ENCODE measurements around the gene ANGPTL8. TPM values are rescaled to one million over a fixed set of nuclear protein-coding genes. Genes with fewer than 3 reads are reported as not detected.

The ANGPTL8 gene
- total and polyA plus RNA-seq, 2 of the 13 experiments (the other 11 are each of a cell fraction or from before 2014, with no cell fraction given): 27.3 to 243 TPM

DNA sequence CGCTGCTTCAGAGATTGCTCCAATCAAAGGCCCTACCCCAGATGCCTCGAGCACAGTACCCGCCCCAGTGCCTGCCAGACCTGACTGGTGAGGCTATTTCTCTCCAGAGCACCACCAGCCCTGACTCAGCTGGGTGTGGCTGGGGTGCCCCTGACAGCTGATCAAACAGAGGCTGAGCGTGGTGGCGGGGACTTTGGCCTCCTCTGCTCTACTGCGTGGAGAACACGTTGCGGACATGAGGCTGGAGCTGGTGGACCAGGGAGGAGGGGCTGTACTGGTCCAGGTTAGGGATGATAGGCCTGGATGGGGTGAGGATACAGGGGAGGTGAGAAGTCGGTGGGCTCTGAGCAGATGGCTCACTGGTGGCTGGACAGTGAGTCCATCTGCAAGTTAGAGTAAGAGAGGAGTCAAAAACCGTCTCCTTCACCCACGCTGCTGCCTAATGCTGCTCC lies 26.4 kb downstream of the ANGPTL8 start (continued):
- TF ChIP-seq TRAFD1 (CRISPR knock-in tag; IDR thresholded peaks at IDR 0.05; ENCODE audit: borderline replicate concordance) (peak; percentile 72; the same call in 1 of the 2 replicates), NONO (IDR thresholded peaks at IDR 0.05) (no peak), NONO (CRISPR knock-in tag; conservative IDR thresholded peaks at IDR 0.05) (peak; percentile 98), SOX6 (IDR thresholded peaks at IDR 0.05) (no peak), SOX6 (CRISPR knock-in tag; IDR thresholded peaks at IDR 0.05) (peak; percentile 91), FOXM1 (CRISPR knock-in tag; IDR thresholded peaks at IDR 0.05) (no peak), ZFY (CRISPR knock-in tag; IDR thresholded peaks at IDR 0.05) (peak; percentile 80), ZNF20 (CRISPR knock-in tag; IDR thresholded peaks at IDR 0.05) (no peak), NR2F6 (IDR thresholded peaks at IDR 0.05) (peak; percentile 87), NR2F6 (CRISPR knock-in tag; IDR thresholded peaks at IDR 0.05) (peak; percentile 95), MAFG (CRISPR knock-in tag; IDR thresholded peaks at IDR 0.05) (no peak; the same call in 1 of the 2 replicates), RBM22 (optimal IDR thresholded peaks at IDR 0.05; ENCODE audit: low read length) (peak; percentile 61), SYNCRIP (IDR thresholded peaks at IDR 0.05; ENCODE audit: insufficient read depth, low read depth, low read length) (no peak), POLR2G (IDR thresholded peaks at IDR 0.05; ENCODE audit: low read depth, low read length) (peak; percentile 42; the same call in 1 of the 2 replicates), ZFP91 (CRISPR knock-in tag; IDR thresholded peaks at IDR 0.05; ENCODE audit: borderline replicate concordance) (peak; percentile 92), HNRNPL (IDR thresholded peaks at IDR 0.05; ENCODE audit: low read depth, low read length) (peak; percentile 96), EED (CRISPR knock-in tag; IDR thresholded peaks at IDR 0.05) (peak; percentile 73; the same call in 1 of the 2 replicates)
- TF ChIP-seq, protein P1, sequence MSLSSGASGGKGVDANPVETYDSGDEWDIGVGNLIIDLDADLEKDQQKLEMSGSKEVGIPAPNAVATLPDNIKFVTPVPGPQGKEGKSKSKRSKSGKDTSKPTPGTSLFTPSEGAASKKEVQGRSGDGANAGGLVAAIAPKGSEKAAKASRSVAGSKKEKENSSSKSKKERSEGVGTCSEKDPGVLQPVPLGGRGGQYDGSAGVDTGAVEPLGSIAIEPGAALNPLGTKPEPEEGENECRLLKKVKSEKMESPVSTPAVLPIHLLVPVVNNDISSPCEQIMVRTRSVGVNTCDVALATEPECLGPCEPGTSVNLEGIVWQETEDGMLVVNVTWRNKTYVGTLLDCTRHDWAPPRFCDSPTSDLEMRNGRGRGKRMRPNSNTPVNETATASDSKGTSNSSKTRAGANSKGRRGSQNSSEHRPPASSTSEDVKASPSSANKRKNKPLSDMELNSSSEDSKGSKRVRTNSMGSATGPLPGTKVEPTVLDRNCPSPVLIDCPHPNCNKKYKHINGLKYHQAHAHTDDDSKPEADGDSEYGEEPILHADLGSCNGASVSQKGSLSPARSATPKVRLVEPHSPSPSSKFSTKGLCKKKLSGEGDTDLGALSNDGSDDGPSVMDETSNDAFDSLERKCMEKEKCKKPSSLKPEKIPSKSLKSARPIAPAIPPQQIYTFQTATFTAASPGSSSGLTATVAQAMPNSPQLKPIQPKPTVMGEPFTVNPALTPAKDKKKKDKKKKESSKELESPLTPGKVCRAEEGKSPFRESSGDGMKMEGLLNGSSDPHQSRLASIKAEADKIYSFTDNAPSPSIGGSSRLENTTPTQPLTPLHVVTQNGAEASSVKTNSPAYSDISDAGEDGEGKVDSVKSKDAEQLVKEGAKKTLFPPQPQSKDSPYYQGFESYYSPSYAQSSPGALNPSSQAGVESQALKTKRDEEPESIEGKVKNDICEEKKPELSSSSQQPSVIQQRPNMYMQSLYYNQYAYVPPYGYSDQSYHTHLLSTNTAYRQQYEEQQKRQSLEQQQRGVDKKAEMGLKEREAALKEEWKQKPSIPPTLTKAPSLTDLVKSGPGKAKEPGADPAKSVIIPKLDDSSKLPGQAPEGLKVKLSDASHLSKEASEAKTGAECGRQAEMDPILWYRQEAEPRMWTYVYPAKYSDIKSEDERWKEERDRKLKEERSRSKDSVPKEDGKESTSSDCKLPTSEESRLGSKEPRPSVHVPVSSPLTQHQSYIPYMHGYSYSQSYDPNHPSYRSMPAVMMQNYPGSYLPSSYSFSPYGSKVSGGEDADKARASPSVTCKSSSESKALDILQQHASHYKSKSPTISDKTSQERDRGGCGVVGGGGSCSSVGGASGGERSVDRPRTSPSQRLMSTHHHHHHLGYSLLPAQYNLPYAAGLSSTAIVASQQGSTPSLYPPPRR (CRISPR knock-in tag; IDR thresholded peaks at IDR 0.05; ENCODE audit: borderline replicate concordance): peak; percentile 93
- TF ChIP-seq, protein P2, sequence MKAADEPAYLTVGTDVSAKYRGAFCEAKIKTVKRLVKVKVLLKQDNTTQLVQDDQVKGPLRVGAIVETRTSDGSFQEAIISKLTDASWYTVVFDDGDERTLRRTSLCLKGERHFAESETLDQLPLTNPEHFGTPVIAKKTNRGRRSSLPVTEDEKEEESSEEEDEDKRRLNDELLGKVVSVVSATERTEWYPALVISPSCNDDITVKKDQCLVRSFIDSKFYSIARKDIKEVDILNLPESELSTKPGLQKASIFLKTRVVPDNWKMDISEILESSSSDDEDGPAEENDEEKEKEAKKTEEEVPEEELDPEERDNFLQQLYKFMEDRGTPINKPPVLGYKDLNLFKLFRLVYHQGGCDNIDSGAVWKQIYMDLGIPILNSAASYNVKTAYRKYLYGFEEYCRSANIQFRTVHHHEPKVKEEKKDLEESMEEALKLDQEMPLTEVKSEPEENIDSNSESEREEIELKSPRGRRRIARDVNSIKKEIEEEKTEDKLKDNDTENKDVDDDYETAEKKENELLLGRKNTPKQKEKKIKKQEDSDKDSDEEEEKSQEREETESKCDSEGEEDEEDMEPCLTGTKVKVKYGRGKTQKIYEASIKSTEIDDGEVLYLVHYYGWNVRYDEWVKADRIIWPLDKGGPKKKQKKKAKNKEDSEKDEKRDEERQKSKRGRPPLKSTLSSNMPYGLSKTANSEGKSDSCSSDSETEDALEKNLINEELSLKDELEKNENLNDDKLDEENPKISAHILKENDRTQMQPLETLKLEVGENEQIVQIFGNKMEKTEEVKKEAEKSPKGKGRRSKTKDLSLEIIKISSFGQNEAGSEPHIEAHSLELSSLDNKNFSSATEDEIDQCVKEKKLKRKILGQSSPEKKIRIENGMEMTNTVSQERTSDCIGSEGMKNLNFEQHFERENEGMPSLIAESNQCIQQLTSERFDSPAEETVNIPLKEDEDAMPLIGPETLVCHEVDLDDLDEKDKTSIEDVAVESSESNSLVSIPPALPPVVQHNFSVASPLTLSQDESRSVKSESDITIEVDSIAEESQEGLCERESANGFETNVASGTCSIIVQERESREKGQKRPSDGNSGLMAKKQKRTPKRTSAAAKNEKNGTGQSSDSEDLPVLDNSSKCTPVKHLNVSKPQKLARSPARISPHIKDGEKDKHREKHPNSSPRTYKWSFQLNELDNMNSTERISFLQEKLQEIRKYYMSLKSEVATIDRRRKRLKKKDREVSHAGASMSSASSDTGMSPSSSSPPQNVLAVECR (CRISPR knock-in tag; IDR thresholded peaks at IDR 0.05; ENCODE audit: borderline replicate concordance): peak; percentile 93

Measured in HepG2 (cell line).